ENCODE results near the gene DLGAP1.

- TF ChIP-seq CTCF (IDR thresholded peaks at IDR 0.05), result no peak
- no peak for TF ChIP-seq POLR2A (IDR thresholded peaks at IDR 0.05; ENCODE audit: low read depth)
Observed at GRCh38 chr18:3634250-3634939, 820.7 kb downstream of the DLGAP1 start.
